SK-N-MC (cell line): Measurements from ENCODE around the gene NCKAP5L.

Experiments
- DNase-seq: peaks from one replicate; pipeline ENCODE4 v3.0.0-alpha.2; 2011; ENCODE audit warnings: low read depth, low spot score
- H3K27ac ChIP-seq: fragments of 200-600 bp; sonication (generic); 2 replicates; pipeline ENCODE4 v1.5.1; 2016; ENCODE audit warnings: mixed run types
- H3K36me3 ChIP-seq: fragments of 200-600 bp; sonication (generic); 2 replicates; pipeline ENCODE4 v1.6.1; 2017; ENCODE audit warnings: antibody characterized with exemption, low read length, mixed read lengths; ENCODE audit not compliant: insufficient read depth
- H3K4me3 ChIP-seq: fragments of 200-600 bp; sonication (generic); 2 replicates; pipeline ENCODE4 v1.5.1; 2016
- H3K9ac ChIP-seq: fragments of 200-600 bp; sonication (generic); 2 replicates; pipeline ENCODE4 v1.8.0; 2017; ENCODE audit warnings: mixed run types, mixed read lengths; ENCODE audit not compliant: insufficient read length
- H3K9me3 ChIP-seq: fragments of 200-600 bp; sonication (generic); 2 replicates; pipeline ENCODE4 v1.6.1; 2017; ENCODE audit warnings: low read depth, mild to moderate bottlenecking, antibody characterized with exemption, low read length, moderate library complexity, mixed read lengths
- EZH2 ChIP-seq: fragments of 200-600 bp; sonication (generic); IDR thresholded peaks from one replicate; pipeline ENCODE4 v1.6.1; 2017; ENCODE audit warnings: antibody characterized with exemption
- FOXP2 ChIP-seq: optimal IDR thresholded peaks from 2 replicates; pipeline ENCODE3; 2011; ENCODE audit warnings: mild to moderate bottlenecking, moderate library complexity; ENCODE audit not compliant: insufficient read depth; ENCODE audit errors: extremely low read length, control extremely low read depth
- POLR2AphosphoS5 ChIP-seq: IDR thresholded peaks from 2 replicates; pipeline ENCODE4 v1.6.1; 2012; ENCODE audit warnings: mild to moderate bottlenecking, low read depth, low read length, borderline replicate concordance

The NCKAP5L gene

GRCh38 chr12:49801141-49802063 is 26.8 kb downstream of the NCKAP5L start:
- no peak for DNase-seq
- H3K36me3 ChIP-seq = peaks cover 31% of the 10 kb centered on the region; the same call in 1 of the 2 replicates
- H3K27ac ChIP-seq = no peak overlapping the region
- TF ChIP-seq FOXP2 (no peak), EZH2 (no peak), POLR2AphosphoS5 (no peak)
- H3K9ac ChIP-seq = no peak overlapping the region
- no peak overlapping the region for H3K4me3 ChIP-seq
- H3K9me3 ChIP-seq = no peaks in the 10 kb centered on the region

DNA sequence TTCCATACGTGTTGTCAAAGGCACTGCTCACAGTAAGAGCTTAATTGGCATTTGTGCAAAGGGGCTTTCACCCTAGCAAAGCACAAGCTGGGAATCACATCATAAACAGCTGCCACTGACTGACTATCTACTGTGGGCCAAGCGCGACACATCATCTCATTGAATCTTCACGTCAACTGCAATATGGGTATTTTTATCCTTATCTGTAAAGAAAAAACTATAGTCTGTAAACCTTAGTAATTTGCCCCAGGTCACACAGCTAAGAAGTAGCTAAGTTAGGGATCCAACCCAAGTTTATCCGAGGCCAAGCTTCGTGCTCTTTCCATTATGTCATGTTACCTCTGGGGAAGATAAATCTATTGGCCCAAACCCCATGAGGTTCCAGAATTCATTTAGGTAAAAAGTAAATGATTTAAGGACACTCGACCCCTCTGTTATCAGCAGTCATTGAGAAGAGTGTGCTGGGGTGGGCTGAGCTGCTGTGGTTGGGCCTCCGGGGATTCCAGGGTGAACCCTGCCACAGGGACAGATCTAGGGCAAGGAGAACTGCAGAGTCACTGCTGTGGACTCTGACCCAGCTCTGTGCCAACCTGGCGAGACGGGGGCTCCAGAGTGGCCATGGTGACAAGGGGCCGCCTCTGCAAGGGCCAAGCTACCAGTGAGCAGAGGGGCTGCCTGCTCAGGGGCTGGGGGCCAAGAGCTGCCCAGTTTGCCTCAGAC is 27.6 kb downstream of the NCKAP5L start:
- Histone ChIP-seq H3K27ac (0 out of 2 replicates have a peak overlapping the region, but pooled peaks have one; percentile 31), H3K9me3 (no peaks in the 10 kb centered on the region), H3K4me3 (no peak overlapping the region), H3K9ac (no peak overlapping the region), H3K36me3 (peaks cover 27% of the 10 kb centered on the region; the same call in 1 of the 2 replicates)
- no peak for DNase-seq
- TF ChIP-seq EZH2 (no peak), FOXP2 (no peak), POLR2AphosphoS5 (no peak)

DNA sequence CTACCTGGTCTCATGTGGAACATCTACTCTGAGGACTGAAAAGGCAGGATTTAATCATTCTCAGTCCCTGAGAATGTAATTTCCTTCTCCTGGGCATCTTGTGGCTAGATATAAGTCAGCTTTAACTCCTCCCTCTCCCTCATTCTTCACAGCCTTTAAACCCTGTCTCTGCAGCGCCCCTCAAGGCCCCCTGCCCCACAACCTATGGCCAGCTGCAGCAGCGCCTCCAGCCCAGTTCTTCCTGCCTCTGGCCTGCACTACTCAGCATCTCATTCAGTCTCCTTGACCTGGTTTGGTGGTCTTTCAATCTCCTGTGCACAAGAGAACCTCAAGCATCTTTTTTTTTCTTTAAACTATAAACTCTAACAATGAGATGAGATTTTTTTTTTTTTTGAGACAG is 29.3 kb downstream of the NCKAP5L start:
- Histone ChIP-seq H3K9me3 (no peaks in the 10 kb centered on the region), H3K27ac (no peak overlapping the region), H3K36me3 (peaks cover 17% of the 10 kb centered on the region; the same call in 1 of the 2 replicates), H3K9ac (no peak overlapping the region), H3K4me3 (no peak overlapping the region)
- no peak for DNase-seq
- no peak for TF ChIP-seq FOXP2
- no peak for TF ChIP-seq POLR2AphosphoS5

GRCh38 chr12:49798248-49798647 is 30.0 kb downstream of the NCKAP5L start:
- Histone ChIP-seq H3K36me3 (peaks cover 12% of the 10 kb centered on the region; the same call in 1 of the 2 replicates), H3K9ac (no peak overlapping the region), H3K27ac (no peak overlapping the region), H3K9me3 (no peaks in the 10 kb centered on the region), H3K4me3 (no peak overlapping the region)
- no peak for DNase-seq
- no peak for TF ChIP-seq FOXP2
- no peak for TF ChIP-seq POLR2AphosphoS5
- no peak for TF ChIP-seq EZH2

DNA sequence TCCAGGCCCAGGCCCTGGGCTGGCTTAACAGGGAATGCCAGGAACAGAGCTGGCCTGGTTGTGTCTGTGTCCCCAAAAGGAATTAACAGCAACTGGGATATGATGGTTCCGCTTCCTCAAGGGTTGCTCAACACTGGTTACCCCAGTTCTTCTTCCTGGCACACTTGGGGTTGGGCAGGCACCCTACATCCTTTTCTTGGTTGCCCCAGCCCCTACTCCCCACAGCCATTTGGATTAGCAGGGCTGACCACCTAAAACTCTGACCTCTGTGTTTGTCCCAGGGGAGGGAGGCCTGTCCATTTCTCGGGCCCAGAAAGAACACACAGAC is 30.8 kb downstream of the NCKAP5L start:
- peaks cover 12% of the 10 kb centered on the region; the same call in 1 of the 2 replicates for H3K36me3 ChIP-seq
- H3K9ac ChIP-seq = no peak overlapping the region
- no peak for TF ChIP-seq POLR2AphosphoS5
- no peak for TF ChIP-seq FOXP2
- TF ChIP-seq EZH2 = no peak
- H3K27ac ChIP-seq = no peak overlapping the region
- no peaks in the 10 kb centered on the region for H3K9me3 ChIP-seq
- no peak for DNase-seq
- no peak overlapping the region for H3K4me3 ChIP-seq

DNA sequence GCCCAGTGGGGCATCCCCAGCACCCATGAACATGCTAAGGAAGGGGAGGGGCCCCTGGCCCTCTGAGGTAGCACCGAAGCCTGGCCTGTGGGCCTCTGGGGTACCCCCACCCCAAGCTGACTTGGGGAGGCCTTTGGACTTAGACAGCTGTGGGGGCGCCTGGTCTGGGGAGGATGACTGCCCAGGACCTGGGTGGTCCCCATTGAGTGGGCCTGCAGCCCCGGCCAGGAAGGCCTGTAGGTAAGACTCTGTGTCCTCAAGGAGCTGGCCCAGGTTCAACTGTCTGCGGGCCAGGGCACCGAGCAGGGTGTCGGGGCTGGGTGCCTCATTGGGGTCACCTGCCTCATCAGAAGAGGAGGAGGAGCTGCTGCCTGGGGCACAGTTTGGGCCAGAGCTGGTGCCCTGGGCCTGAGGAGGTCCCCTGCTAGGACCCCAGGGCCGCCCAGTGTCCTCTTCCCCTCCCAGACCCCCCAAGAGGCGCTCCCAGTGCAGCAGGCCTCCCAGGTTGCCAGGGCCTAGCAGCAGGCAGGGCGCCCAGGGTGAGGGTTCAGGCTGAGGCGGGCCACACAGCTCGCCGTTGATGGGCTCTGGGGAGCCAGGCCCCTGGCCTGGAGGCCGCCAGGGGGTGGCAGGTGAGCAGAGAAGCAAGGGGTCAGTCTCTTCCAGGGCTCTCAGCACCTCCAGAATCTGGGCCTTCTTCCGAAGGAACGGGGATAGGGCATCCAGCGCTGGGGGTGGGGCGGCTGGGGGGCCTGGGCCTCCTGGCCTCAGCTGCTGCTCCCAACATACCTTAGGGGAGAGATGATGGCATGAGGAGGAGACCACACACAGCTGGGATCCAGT is 31.4 kb downstream of the NCKAP5L start:
- H3K36me3 ChIP-seq = peaks cover 12% of the 10 kb centered on the region; the same call in 1 of the 2 replicates
- no peaks in the 10 kb centered on the region for H3K9me3 ChIP-seq
- TF ChIP-seq EZH2 = no peak
- no peak for TF ChIP-seq FOXP2
- no peak for TF ChIP-seq POLR2AphosphoS5
- no peak overlapping the region for H3K27ac ChIP-seq
- no peak overlapping the region for H3K9ac ChIP-seq
- DNase-seq = no peak
- no peak overlapping the region for H3K4me3 ChIP-seq

DNA sequence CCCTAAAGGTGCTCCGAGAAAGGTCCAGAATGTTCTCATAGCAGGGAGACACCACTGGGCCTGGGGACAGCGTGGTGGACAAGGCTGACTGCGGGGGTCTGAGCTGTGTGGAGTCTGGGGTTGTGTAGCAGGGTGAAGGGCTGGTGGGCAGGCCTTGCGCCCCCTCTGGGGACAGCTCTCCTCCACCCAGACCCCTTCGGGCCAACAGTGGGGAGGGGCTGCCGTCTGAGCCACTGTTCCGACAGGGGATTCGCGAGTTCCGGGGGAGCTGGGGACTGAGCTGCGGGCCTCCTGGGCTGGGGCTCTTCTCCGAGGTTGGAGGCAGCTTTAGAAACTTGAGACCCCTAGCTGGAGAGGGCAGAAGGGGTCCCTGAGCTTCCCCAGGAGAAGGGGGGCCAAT is 32.1 kb downstream of the NCKAP5L start:
- Histone ChIP-seq H3K27ac (no peak overlapping the region), H3K9me3 (no peaks in the 10 kb centered on the region), H3K4me3 (no peak overlapping the region), H3K9ac (no peak overlapping the region), H3K36me3 (peaks cover 7% of the 10 kb centered on the region; the same call in 1 of the 2 replicates)
- DNase-seq = no peak
- TF ChIP-seq POLR2AphosphoS5 = no peak
- no peak for TF ChIP-seq EZH2

DNA sequence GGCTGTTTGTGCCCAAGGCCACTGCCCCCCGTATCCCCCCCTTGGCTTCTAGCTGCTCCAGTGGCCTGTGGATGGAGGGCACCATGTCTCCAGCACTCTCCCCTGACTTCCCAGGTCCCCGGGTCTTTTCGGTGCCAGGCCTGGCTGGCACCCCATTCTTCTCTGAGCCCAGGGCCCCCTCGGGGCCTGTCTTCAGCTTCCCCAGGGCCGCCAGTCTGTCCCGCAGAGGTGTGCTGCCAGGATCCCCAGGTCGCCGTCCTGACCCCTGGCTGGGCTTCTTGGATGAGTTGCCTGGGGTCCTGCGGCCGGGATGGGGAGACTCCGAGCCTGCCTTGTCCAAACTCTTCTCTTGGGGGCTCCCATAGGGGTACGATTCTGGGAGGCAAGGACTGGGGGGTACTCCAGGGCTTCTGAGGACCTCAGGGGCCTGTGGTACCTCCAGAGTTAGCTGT is 32.5 kb downstream of the NCKAP5L start:
- TF ChIP-seq FOXP2 (no peak), EZH2 (no peak), POLR2AphosphoS5 (no peak)
- Histone ChIP-seq H3K9me3 (no peaks in the 10 kb centered on the region), H3K9ac (no peak overlapping the region), H3K4me3 (no peak overlapping the region), H3K36me3 (peaks cover 7% of the 10 kb centered on the region; the same call in 1 of the 2 replicates), H3K27ac (no peak overlapping the region)
- DNase-seq = no peak
